Smooth muscle cell of bladder (primary cell): Measurements from ENCODE around the gene HSD17B2. TPM values are rescaled to one million over a fixed set of nuclear protein-coding genes. Genes with fewer than 3 reads are reported as not detected.

Source experiments
- total RNA-seq: library from RNA; depleted of rRNA; stranded (reverse); fragments of >200 nt; gene quantifications from 2 replicates; pipeline ENCODE4 v1.2.3, GENCODE V29; 2014

The HSD17B2 gene, protein sequence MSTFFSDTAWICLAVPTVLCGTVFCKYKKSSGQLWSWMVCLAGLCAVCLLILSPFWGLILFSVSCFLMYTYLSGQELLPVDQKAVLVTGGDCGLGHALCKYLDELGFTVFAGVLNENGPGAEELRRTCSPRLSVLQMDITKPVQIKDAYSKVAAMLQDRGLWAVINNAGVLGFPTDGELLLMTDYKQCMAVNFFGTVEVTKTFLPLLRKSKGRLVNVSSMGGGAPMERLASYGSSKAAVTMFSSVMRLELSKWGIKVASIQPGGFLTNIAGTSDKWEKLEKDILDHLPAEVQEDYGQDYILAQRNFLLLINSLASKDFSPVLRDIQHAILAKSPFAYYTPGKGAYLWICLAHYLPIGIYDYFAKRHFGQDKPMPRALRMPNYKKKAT
- total RNA-seq, result 4.4 and 132 TPM in 2 replicates

DNA sequence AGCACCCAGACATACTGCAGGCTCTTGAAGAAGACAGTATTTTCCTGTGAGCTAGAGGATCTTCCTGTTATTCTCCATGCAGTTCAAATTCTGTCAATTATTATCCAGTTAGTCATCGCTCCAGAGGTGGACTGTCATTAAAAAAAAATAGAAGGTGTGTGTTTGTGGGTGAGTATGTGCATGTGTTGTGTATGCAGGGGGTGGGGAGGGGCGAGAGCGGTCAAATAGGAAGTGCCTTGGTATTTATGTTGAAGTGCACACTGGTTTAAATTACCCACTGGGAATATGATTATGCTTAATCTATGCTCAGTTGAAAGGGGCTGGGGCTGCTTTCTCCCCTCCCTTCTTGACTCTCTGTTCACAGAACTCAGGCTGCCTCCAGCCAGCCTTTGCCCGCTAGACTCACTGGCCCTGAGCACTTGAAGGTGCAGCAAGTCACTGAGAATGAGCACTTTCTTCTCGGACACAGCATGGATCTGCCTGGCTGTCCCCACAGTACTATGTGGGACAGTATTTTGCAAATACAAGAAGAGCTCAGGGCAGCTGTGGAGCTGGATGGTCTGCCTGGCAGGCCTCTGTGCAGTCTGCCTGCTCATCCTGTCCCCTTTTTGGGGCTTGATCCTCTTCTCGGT, at the start of gene HSD17B2:
Gene HSD17B2, plus strand, starts transcription at position 273 of the 632 bp plus-strand sequence. Its CDS starts 172 bp downstream, at position 445.

DNA sequence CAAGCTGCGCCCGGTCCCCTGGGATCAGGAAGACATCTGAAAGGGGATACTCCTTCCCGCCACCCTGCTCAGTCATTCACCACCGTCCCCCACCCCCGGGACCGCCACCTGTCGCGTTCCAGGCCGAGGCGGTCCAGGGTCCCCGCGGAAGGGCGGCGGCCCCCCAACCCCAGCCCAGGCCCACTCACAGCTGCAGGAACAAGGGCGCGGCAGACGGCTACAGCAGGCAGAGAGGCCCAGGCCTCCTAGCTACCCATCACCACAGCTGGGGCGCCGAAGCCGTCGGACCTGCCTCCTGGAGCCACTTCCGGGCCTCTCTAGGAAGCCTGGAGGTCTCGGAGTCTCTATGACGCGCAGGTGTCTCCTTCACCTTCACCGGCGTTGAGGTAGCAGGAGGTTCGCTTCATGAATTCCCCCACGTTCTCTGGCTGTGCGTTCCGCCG, 23.8 kb upstream of the HSD17B2 start, which contains the start of gene SDR42E1:
Gene SDR42E1, minus strand, starts transcription at position 272 of the 443 bp plus-strand sequence. CDS start 10,612 bp downstream, outside the sequence.

Other genes starting within 250 kb of the HSD17B2 start
- 0.09 and 0.14 TPM in 2 replicates for gene SDR42E1, start 23.8 kb upstream of the HSD17B2 start, total RNA-seq
- 21.6 and 61.9 TPM in 2 replicates for gene MPHOSPH6, start 135.0 kb downstream of the HSD17B2 start, total RNA-seq